GM12878 (cell line): ENCODE results near the gene ADCY2. TPM values are rescaled to one million over a fixed set of nuclear protein-coding genes. Genes with fewer than 3 reads are reported as not detected.

Experiments used
- ATAC-seq: fragments of 200-7000 bp; cut with Tn5 transposase; 3 replicates; pipeline ENCODE4 v1.9.1; 2020; ENCODE audit warnings: mild to moderate bottlenecking, moderate library complexity
- BruUV-seq: library from RNA; stranded (reverse); fragments of 400-500 nt; replicated peaks from 2 replicates; lab custom pipeline; 2021; lab: Mats Ljungman, UMichigan
- CTCF ChIA-PET: fragments of 300-600 bp; sonication (Branson Sonifier 250); formaldehyde crosslinking; extraction: SDS; loops from one replicate; lab custom pipeline; 2021; ENCODE audit warnings: inconsistent platforms; lab: Yijun Ruan, JAX
- POLR2A ChIA-PET: fragments of 350-600 bp; formaldehyde crosslinking; extraction: SDS; loops from one replicate; lab custom pipeline; 2021; ENCODE audit warnings: inconsistent platforms; lab: Charles Lee
- RAD21 ChIA-PET: fragments of 300-600 bp; sonication (Branson Sonifier 250); formaldehyde crosslinking; loops from one replicate; lab custom pipeline; 2023; ENCODE audit warnings: antibody characterized with exemption; ENCODE audit not compliant: unreplicated experiment; lab: Charles Lee
- SMC1A ChIA-PET: fragments of 300-600 bp; sonication (Branson Sonifier 250); formaldehyde crosslinking; loops from one replicate; lab custom pipeline; 2023; ENCODE audit not compliant: unreplicated experiment, uncharacterized antibody; lab: Charles Lee
- DNase-seq: peaks from one replicate; pipeline ENCODE4 v3.0.0-alpha.2; 2011; ENCODE audit warnings: low read depth, low spot score
- FAIRE-seq: peaks from 3 replicates; lab custom pipeline; 2011; peaks lifted over from hg19 to GRCh38; lab: Jason Lieb, UNC
- H2AFZ ChIP-seq: 2 replicates; pipeline ENCODE4 v1.6.0; 2011; ENCODE audit warnings: low read depth, low read length, control low read depth; ENCODE audit not compliant: control insufficient read depth
- H3K27ac ChIP-seq: 2 replicates; pipeline ENCODE4 v1.5.1; 2011; ENCODE audit warnings: control low read depth; ENCODE audit not compliant: control insufficient read depth, insufficient read depth
- H3K27me3 ChIP-seq, 2 experiments: replicated peaks in 1 of 2; 2 replicates each; pipeline versions ENCODE4 v1.6.0 to v1.6.1; 2011; ENCODE audit warnings: low read length in 1 of 2; ENCODE audit not compliant: control insufficient read depth in 2 of 2, insufficient read depth in 2 of 2
- H3K36me3 ChIP-seq, 2 experiments: 2 replicates each; pipeline ENCODE4 v1.5.1; 2011; ENCODE audit warnings: low read length in 1 of 2; ENCODE audit not compliant: control insufficient read depth in 2 of 2, insufficient read depth in 2 of 2
- H3K4me1 ChIP-seq: 2 replicates; pipeline ENCODE4 v1.6.1; 2011; ENCODE audit warnings: mild to moderate bottlenecking, low read length, moderate library complexity, mixed read lengths; ENCODE audit not compliant: control insufficient read depth, insufficient read depth
- H3K4me2 ChIP-seq: 2 replicates; pipeline ENCODE4 v1.6.0; 2011; ENCODE audit warnings: control low read depth; ENCODE audit not compliant: control insufficient read depth, insufficient read depth
- H3K4me3 ChIP-seq: fragments of 200-600 bp; sonication (generic); 2 replicates; pipeline ENCODE4 v1.5.1; 2016
- H3K79me2 ChIP-seq: 2 replicates; pipeline ENCODE4 v1.6.0; 2011; ENCODE audit warnings: low read length; ENCODE audit not compliant: control insufficient read depth, insufficient read depth
- H3K9ac ChIP-seq: 2 replicates; pipeline ENCODE4 v1.8.0; 2011; ENCODE audit warnings: low read length, control low read depth, mixed read lengths; ENCODE audit not compliant: control insufficient read depth, insufficient read depth
- H3K9me3 ChIP-seq: replicated peaks from 3 replicates; pipeline ENCODE4 v1.5.1; 2011; ENCODE audit warnings: mild to moderate bottlenecking, low read length; ENCODE audit not compliant: control insufficient read depth, insufficient read depth
- H4K20me1 ChIP-seq: 2 replicates; pipeline ENCODE4 v1.6.0; 2011; ENCODE audit not compliant: control insufficient read depth, insufficient read depth
- CTCF ChIP-seq, 3 experiments: IDR thresholded peaks in 2 of 3; conservative IDR thresholded peaks in 1 of 3; 2 replicates each; pipeline ENCODE4 v1.5.1; 2011; ENCODE audit warnings: low read depth in 3 of 3, low read length in 3 of 3, mild to moderate bottlenecking in 3 of 3, control low read depth in 2 of 3, moderate library complexity in 2 of 3, inconsistent platforms in 1 of 3, mixed read lengths in 1 of 3; ENCODE audit not compliant: control insufficient read depth in 2 of 3, insufficient read depth in 1 of 3; ENCODE audit errors: extremely low read depth in 1 of 3
- FOS ChIP-seq: IDR thresholded peaks from 3 replicates; pipeline ENCODE4 v1.6.1; 2011; ENCODE audit warnings: borderline replicate concordance; ENCODE audit not compliant: insufficient read length; ENCODE audit errors: extremely low read depth
- SUPT20H ChIP-seq: IDR thresholded peaks from 2 replicates; pipeline ENCODE4 v1.6.1; 2011; ENCODE audit warnings: low read depth, mild to moderate bottlenecking, low read length, moderate library complexity, borderline replicate concordance; ENCODE audit not compliant: control insufficient read depth
- ZNF384 ChIP-seq: IDR thresholded peaks from 2 replicates; pipeline ENCODE4 v1.6.1; 2012; ENCODE audit warnings: low read depth, mild to moderate bottlenecking, low read length, improper control_type of control experiment, borderline replicate concordance
- WGBS: methylation state at CpG from one replicate; pipeline ENCODE4 v1.1.6; 2016; ENCODE audit warnings: low lambda C conversion rate; ENCODE audit not compliant: insufficient replicate concordance, insufficient coverage; ENCODE audit errors: missing lambda C conversion rate; 5-methylcytosine and 5-hydroxymethylcytosine counted together
- in situ Hi-C: fragments of 300-500 bp; cut with MboI; formaldehyde crosslinking; loops from 9 replicates; pipeline ENCODE4 v1.14.3; 2018; ENCODE audit warnings: mixed read lengths
- intact Hi-C: fragments of 100-400 bp; cut with micrococcal nuclease; formaldehyde crosslinking; loops from one replicate; pipeline ENCODE4 v1.14.2; 2022; ENCODE audit not compliant: unreplicated experiment
- polyA plus RNA-seq, 11 experiments: library from polyadenylated mRNA; depleted of rRNA in 4 of 11; unstranded in 6 of 11; stranded (reverse) in 5 of 11; fragments of >200 nt; fragmentation: Nextera tagmentation in 4 of 11; fragmentation: Illumina TruSeq in 1 of 11; extraction: Ambion mirVana in 4 of 11; extraction: Trizol in 1 of 11; gene quantifications; 1 replicate in 1 of 11; 2 replicates in 10 of 11; pipeline versions ENCODE4 v1.2.1 to v1.2.3, GENCODE V29; 2011 to 2016; ENCODE audit warnings: inconsistent platforms in 2 of 11, missing spikeins in 2 of 11, low read depth in 1 of 11
- total RNA-seq, 4 experiments: library from RNA; depleted of rRNA in 3 of 4; stranded (reverse); fragments of >200 nt in 3 of 4; fragmentation: Illumina TruSeq in 1 of 4; extraction: Trizol in 1 of 4; gene quantifications; 2 replicates each; pipeline versions ENCODE4 v1.2.1 to v1.2.3, GENCODE V29; 2013 to 2021
- TF ChIP-seq, protein P1 (sequence below): IDR thresholded peaks from 2 replicates; pipeline ENCODE4 v1.6.1; 2012; ENCODE audit warnings: mild to moderate bottlenecking, low read depth, low read length

ADCY2 gene
- total and polyA plus RNA-seq, 10 of the 15 experiments (the other 5 are each of a cell fraction or from before 2014, with no cell fraction given), result 0.07 to 0.26 TPM; not detected in 8

- no peak for TF ChIP-seq ZNF384
- no peak for TF ChIP-seq FOS
- TF ChIP-seq, protein P1, sequence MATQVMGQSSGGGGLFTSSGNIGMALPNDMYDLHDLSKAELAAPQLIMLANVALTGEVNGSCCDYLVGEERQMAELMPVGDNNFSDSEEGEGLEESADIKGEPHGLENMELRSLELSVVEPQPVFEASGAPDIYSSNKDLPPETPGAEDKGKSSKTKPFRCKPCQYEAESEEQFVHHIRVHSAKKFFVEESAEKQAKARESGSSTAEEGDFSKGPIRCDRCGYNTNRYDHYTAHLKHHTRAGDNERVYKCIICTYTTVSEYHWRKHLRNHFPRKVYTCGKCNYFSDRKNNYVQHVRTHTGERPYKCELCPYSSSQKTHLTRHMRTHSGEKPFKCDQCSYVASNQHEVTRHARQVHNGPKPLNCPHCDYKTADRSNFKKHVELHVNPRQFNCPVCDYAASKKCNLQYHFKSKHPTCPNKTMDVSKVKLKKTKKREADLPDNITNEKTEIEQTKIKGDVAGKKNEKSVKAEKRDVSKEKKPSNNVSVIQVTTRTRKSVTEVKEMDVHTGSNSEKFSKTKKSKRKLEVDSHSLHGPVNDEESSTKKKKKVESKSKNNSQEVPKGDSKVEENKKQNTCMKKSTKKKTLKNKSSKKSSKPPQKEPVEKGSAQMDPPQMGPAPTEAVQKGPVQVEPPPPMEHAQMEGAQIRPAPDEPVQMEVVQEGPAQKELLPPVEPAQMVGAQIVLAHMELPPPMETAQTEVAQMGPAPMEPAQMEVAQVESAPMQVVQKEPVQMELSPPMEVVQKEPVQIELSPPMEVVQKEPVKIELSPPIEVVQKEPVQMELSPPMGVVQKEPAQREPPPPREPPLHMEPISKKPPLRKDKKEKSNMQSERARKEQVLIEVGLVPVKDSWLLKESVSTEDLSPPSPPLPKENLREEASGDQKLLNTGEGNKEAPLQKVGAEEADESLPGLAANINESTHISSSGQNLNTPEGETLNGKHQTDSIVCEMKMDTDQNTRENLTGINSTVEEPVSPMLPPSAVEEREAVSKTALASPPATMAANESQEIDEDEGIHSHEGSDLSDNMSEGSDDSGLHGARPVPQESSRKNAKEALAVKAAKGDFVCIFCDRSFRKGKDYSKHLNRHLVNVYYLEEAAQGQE, result no peak
- TF ChIP-seq CTCF (IDR thresholded peaks at IDR 0.05 in 2 of 3, conservative IDR thresholded peaks at IDR 0.05 in 1 of 3; ENCODE audit: control insufficient read depth in 2 of 3, extremely low read depth in 1 of 3, insufficient read depth in 1 of 3, low read depth in 3 of 3, low read length in 3 of 3), result no peak
- no peak for TF ChIP-seq SUPT20H
- TF ChIP-seq, all 136 proteins: peak for 0
- in situ Hi-C loops, result no loop called here
- no peak overlapping the region for H3K9ac ChIP-seq
- SMC1A ChIA-PET, result interaction anchor here (1.3 to 1.9 kb wide), 2 partner anchors 8 to 13 kb away, joined by 4 read pairs; no protein-coding TSS in a partner anchor
- no peak overlapping the region for H2AFZ ChIP-seq
- H3K27ac ChIP-seq, result no peak overlapping the region
- 89% methylated on average over 3 of the region's 3 CpGs for WGBS
- H3K36me3 ChIP-seq, result no peaks in the 10 kb centered on the region
- no peak for FAIRE-seq
- no peaks in the 10 kb centered on the region for H3K27me3 ChIP-seq
- H3K79me2 ChIP-seq, result peaks cover 48% of the 10 kb centered on the region
- POLR2A ChIA-PET, result interaction anchor here (0.7 kb wide), 1 partner anchor 1857 kb away, joined by 5 read pairs; no protein-coding TSS in a partner anchor
- DNase-seq, result no peak
- BruUV-seq, result no TSS peak
- RAD21 ChIA-PET, result no interaction called here
- H4K20me1 ChIP-seq, result no peaks in the 10 kb centered on the region
- no peaks in the 10 kb centered on the region for H3K9me3 ChIP-seq
- peaks cover 16% of the 10 kb centered on the region for H3K4me1 ChIP-seq
- peak overlapping the region; percentile 97 for H3K4me3 ChIP-seq
- CTCF ChIA-PET, result interaction anchor here (9.9 kb wide), 1 partner anchor 20 kb away, joined by 92 read pairs; no protein-coding TSS in a partner anchor
- ATAC-seq, result no peak
- H3K4me2 ChIP-seq, result peak overlapping the region; percentile 46; the same call in 1 of the 2 replicates
- intact Hi-C loops, result no loop called here
These were observed 471.3 kb downstream of the ADCY2 start for GRCh38 chr5:7867260-7867659.
